Measurements from ENCODE around the gene HK2. TPM values are rescaled to one million over a fixed set of nuclear protein-coding genes. Genes with fewer than 3 reads are reported as not detected.
"Not testable (repeated sequence)": the region's sequence is repeated elsewhere in the genome, so short reads cannot be mapped to it uniquely, and the experiment has no call there.

HK2 gene
- total RNA-seq, 2 donors from 2014 or later = 18.5 to 84.5 TPM

- no peak for DNase-seq (ENCODE audit: low spot score in 2 of 2)
- Mint-ChIP-seq H3K27ac (no peak overlapping the region), H3K9me3 (no peaks in the 10 kb centered on the region), H3K36me3 (peaks cover 30 to 39% of the 10 kb centered on the region in 2 donors)
- ATAC-seq = no peak
Measured at GRCh38 chr2:74880054-74880728, 46.3 kb downstream of the HK2 start.

GRCh38 chr2:74881176-74881575, 47.2 kb downstream of the HK2 start:
- peaks cover 32 to 43% of the 10 kb centered on the region in 2 donors for H3K36me3 Mint-ChIP-seq

GRCh38 chr2:74881626-74882298, 47.8 kb downstream of the HK2 start:
- H3K9me3 Mint-ChIP-seq = no peaks in the 10 kb centered on the region
- no peak overlapping the region for H3K27ac Mint-ChIP-seq
- peaks cover 36 to 43% of the 10 kb centered on the region in 2 donors for H3K36me3 Mint-ChIP-seq
- DNase-seq (ENCODE audit: low spot score in 2 of 2) (no peak), ATAC-seq (no peak)

More at GRCh38 chr2:74881176-74881575, 47.2 kb downstream of the HK2 start:
- no peaks in the 10 kb centered on the region for H3K9me3 Mint-ChIP-seq
- DNase-seq (ENCODE audit: low spot score in 2 of 2) (no peak), ATAC-seq (no peak)
- no peak overlapping the region for H3K27ac Mint-ChIP-seq

GRCh38 chr2:74882299-74882687, 48.4 kb downstream of the HK2 start:
- DNase-seq (ENCODE audit: low spot score in 2 of 2) (no peak), ATAC-seq (peak in 1 of 2 donors; percentile 29)
- H3K36me3 Mint-ChIP-seq = peaks cover 32 to 40% of the 10 kb centered on the region in 2 donors
- no peak overlapping the region for H3K27ac Mint-ChIP-seq
- H3K9me3 Mint-ChIP-seq = no peaks in the 10 kb centered on the region

GRCh38 chr2:74883011-74883410, 49.1 kb downstream of the HK2 start:
- ATAC-seq = no peak
- Mint-ChIP-seq H3K9me3 (no peaks in the 10 kb centered on the region), H3K27ac (no peak overlapping the region), H3K36me3 (peaks cover 32 to 40% of the 10 kb centered on the region in 2 donors)
- DNase-seq (ENCODE audit: low spot score in 2 of 2) = no peak

- no peak for DNase-seq (ENCODE audit: low spot score in 2 of 2)
- no peak for ATAC-seq
- H3K36me3 Mint-ChIP-seq = peaks cover 34 to 47% of the 10 kb centered on the region in 2 donors
- no peaks in the 10 kb centered on the region for H3K9me3 Mint-ChIP-seq
- H3K27ac Mint-ChIP-seq = peak overlapping the region in 1 of 2 donors; percentile 37
Measured at GRCh38 chr2:74884118-74884762, 50.3 kb downstream of the HK2 start.

- H3K9me3 Mint-ChIP-seq = no peaks in the 10 kb centered on the region
- peak overlapping the region in 1 of 2 donors; percentile 37 for H3K27ac Mint-ChIP-seq
- peaks cover 32 to 46% of the 10 kb centered on the region in 2 donors for H3K36me3 Mint-ChIP-seq
- ATAC-seq (no peak), DNase-seq (ENCODE audit: low spot score in 2 of 2) (no peak)
Measured at GRCh38 chr2:74884866-74885265, 50.9 kb downstream of the HK2 start.

- H3K36me3 Mint-ChIP-seq = peaks cover 46 to 58% of the 10 kb centered on the region in 2 donors
- DNase-seq (ENCODE audit: low spot score in 2 of 2) (no peak), ATAC-seq (no peak)
- peak overlapping the region; percentile 2 to 38 for H3K27ac Mint-ChIP-seq
- H3K9me3 Mint-ChIP-seq = no peaks in the 10 kb centered on the region
Measured at GRCh38 chr2:74886251-74886650, 52.3 kb downstream of the HK2 start.

- no peaks in the 10 kb centered on the region for H3K9me3 Mint-ChIP-seq
- H3K27ac Mint-ChIP-seq = no peak overlapping the region
- peaks cover 48 to 64% of the 10 kb centered on the region in 2 donors for H3K36me3 Mint-ChIP-seq
- ATAC-seq (no peak), DNase-seq (ENCODE audit: low spot score in 2 of 2) (no peak)
Measured at GRCh38 chr2:74886811-74887210, 52.9 kb downstream of the HK2 start.

- Mint-ChIP-seq H3K27ac (peak overlapping the region in 1 of 2 donors; percentile 47), H3K9me3 (no peaks in the 10 kb centered on the region), H3K36me3 (peaks cover 48 to 70% of the 10 kb centered on the region in 2 donors)
- no peak for ATAC-seq
- DNase-seq (ENCODE audit: low spot score in 2 of 2) = no peak
Measured at GRCh38 chr2:74887445-74887951, 53.6 kb downstream of the HK2 start.

- ATAC-seq (no peak), DNase-seq (ENCODE audit: low spot score in 2 of 2) (no peak)
- H3K27ac Mint-ChIP-seq = peak overlapping the region in 1 of 2 donors; percentile 47
- H3K36me3 Mint-ChIP-seq = peaks cover 44 to 72% of the 10 kb centered on the region in 2 donors
- H3K9me3 Mint-ChIP-seq = no peaks in the 10 kb centered on the region
Measured at GRCh38 chr2:74887960-74888700, 54.2 kb downstream of the HK2 start.

- peak overlapping the region in 1 of 2 donors; percentile 78 for H3K27ac Mint-ChIP-seq
- no peaks in the 10 kb centered on the region for H3K9me3 Mint-ChIP-seq
- DNase-seq (ENCODE audit: low spot score in 2 of 2) = no peak
- ATAC-seq = no peak
- H3K36me3 Mint-ChIP-seq = peaks cover 43 to 81% of the 10 kb centered on the region in 2 donors
Measured at GRCh38 chr2:74889159-74889558, 55.2 kb downstream of the HK2 start.

- peaks cover 44 to 84% of the 10 kb centered on the region in 2 donors for H3K36me3 Mint-ChIP-seq
- H3K9me3 Mint-ChIP-seq = no peaks in the 10 kb centered on the region
- ATAC-seq (no peak), DNase-seq (ENCODE audit: low spot score in 2 of 2) (no peak)
- H3K27ac Mint-ChIP-seq = peak overlapping the region in 1 of 2 donors; percentile 89
Measured at GRCh38 chr2:74890711-74891110, 56.8 kb downstream of the HK2 start.

GRCh38 chr2:74891136-74891764, 57.3 kb downstream of the HK2 start:
- DNase-seq (ENCODE audit: low spot score in 2 of 2) (no peak), ATAC-seq (no peak)
- H3K36me3 Mint-ChIP-seq = peaks cover 47 to 87% of the 10 kb centered on the region in 2 donors
- H3K27ac Mint-ChIP-seq = peak overlapping the region in 1 of 2 donors; percentile 89
- no peaks in the 10 kb centered on the region for H3K9me3 Mint-ChIP-seq

GRCh38 chr2:74891816-74892215, 57.9 kb downstream of the HK2 start:
- H3K9me3 Mint-ChIP-seq; DNase-seq (ENCODE audit: low spot score in 2 of 2); ATAC-seq: not testable (repeated sequence)
- peak overlapping the region in 1 of 2 donors; percentile 80 for H3K27ac Mint-ChIP-seq
- H3K36me3 Mint-ChIP-seq = peaks cover 43 to 87% of the 10 kb centered on the region in 2 donors

GRCh38 chr2:74892609-74893008, 58.7 kb downstream of the HK2 start:
- H3K36me3 Mint-ChIP-seq = peaks cover 43 to 90% of the 10 kb centered on the region in 2 donors
- ATAC-seq = no peak
- DNase-seq (ENCODE audit: low spot score in 2 of 2) = no peak

More at GRCh38 chr2:74892609-74893008, 58.7 kb downstream of the HK2 start:
- no peaks in the 10 kb centered on the region for H3K9me3 Mint-ChIP-seq
- peak overlapping the region in 1 of 2 donors; percentile 84 for H3K27ac Mint-ChIP-seq
